MM.1S (cell line): ENCODE measurements around the gene THOC1.

Experiments used
- DNase-seq: peaks from one replicate; pipeline ENCODE4 v3.0.0-alpha.2; 2015
- H2AFZ ChIP-seq: fragments of 300-600 bp; sonication (generic); 2 replicates; pipeline ENCODE4 v1.6.0; 2016; ENCODE audit warnings: antibody characterized with exemption, low read length
- H3F3A ChIP-seq: fragments of 300-600 bp; sonication (generic); 2 replicates; pipeline ENCODE4 v1.6.1; 2016; ENCODE audit warnings: mild to moderate bottlenecking, antibody characterized with exemption, low read length, moderate library complexity, mixed read lengths; ENCODE audit not compliant: insufficient read depth
- H3K27ac ChIP-seq: fragments of 300-600 bp; sonication (generic); 2 replicates; pipeline ENCODE4 v1.5.1; 2016; ENCODE audit warnings: mild to moderate bottlenecking, low read length
- H3K27me3 ChIP-seq: fragments of 300-600 bp; sonication (generic); replicated peaks from 2 replicates; pipeline ENCODE4 v1.6.0; 2016; ENCODE audit warnings: low read length; ENCODE audit not compliant: insufficient read depth
- H3K36me3 ChIP-seq: fragments of 300-600 bp; sonication (generic); replicated peaks from 2 replicates; pipeline ENCODE4 v1.6.1; 2016; ENCODE audit warnings: mild to moderate bottlenecking, low read length, mixed read lengths; ENCODE audit not compliant: insufficient read depth
- H3K4me1 ChIP-seq: fragments of 300-600 bp; sonication (generic); 2 replicates; pipeline ENCODE4 v1.6.1; 2016; ENCODE audit warnings: low read length, mixed read lengths
- H3K4me2 ChIP-seq: fragments of 300-600 bp; sonication (generic); 2 replicates; pipeline ENCODE4 v1.6.0; 2016; ENCODE audit warnings: low read depth, low read length
- H3K4me3 ChIP-seq: fragments of 300-600 bp; sonication (generic); 2 replicates; pipeline ENCODE4 v1.5.1; 2016; ENCODE audit warnings: low read length, mixed read lengths
- H3K79me2 ChIP-seq: fragments of 300-600 bp; sonication (generic); 2 replicates; pipeline ENCODE4 v1.6.1; 2016; ENCODE audit warnings: mixed run types, low read length, mixed read lengths
- H3K9ac ChIP-seq: fragments of 300-600 bp; sonication (generic); 2 replicates; pipeline ENCODE4 v1.6.1; 2016; ENCODE audit warnings: low read length, mixed read lengths
- H3K9me2 ChIP-seq: fragments of 300-600 bp; sonication (generic); replicated peaks from 2 replicates; pipeline ENCODE4 v1.6.1; 2016; ENCODE audit warnings: mild to moderate bottlenecking, low read length, mixed read lengths; ENCODE audit not compliant: insufficient read depth
- H3K9me3 ChIP-seq: fragments of 300-600 bp; sonication (generic); replicated peaks from 2 replicates; pipeline ENCODE4 v1.6.1; 2016; ENCODE audit warnings: mild to moderate bottlenecking, low read length, mixed read lengths; ENCODE audit not compliant: insufficient read depth
- H4K20me1 ChIP-seq: fragments of 300-600 bp; sonication (generic); 2 replicates; pipeline ENCODE4 v1.6.1; 2016; ENCODE audit warnings: mild to moderate bottlenecking, low read length, moderate library complexity, mixed read lengths; ENCODE audit not compliant: insufficient read depth
- CTCF ChIP-seq: fragments of 300-600 bp; sonication (generic); IDR thresholded peaks from 2 replicates; pipeline ENCODE4 v1.5.1; 2016; ENCODE audit warnings: antibody characterized with exemption, low read length, mixed read lengths
- EZH2 ChIP-seq: fragments of 300-600 bp; sonication (generic); optimal IDR thresholded peaks from 2 replicates; pipeline ENCODE3; 2017; ENCODE audit warnings: low read depth, mild to moderate bottlenecking, antibody characterized with exemption, low read length, mixed read lengths
- EZH2phosphoT487 ChIP-seq: fragments of 300-600 bp; sonication (generic); IDR thresholded peaks from 2 replicates; pipeline ENCODE4 v1.6.1; 2018; ENCODE audit warnings: antibody characterized with exemption, low read length

THOC1 gene

GRCh38 chr18:213505-213904, 54.3 kb downstream of the THOC1 start:
- no peak overlapping the region for H2AFZ ChIP-seq
- no peaks in the 10 kb centered on the region; the same call in 1 of the 2 replicates for H4K20me1 ChIP-seq
- H3K9me2 ChIP-seq: no peaks in the 10 kb centered on the region
- H3K4me1 ChIP-seq: no peaks in the 10 kb centered on the region
- no peak overlapping the region for H3K4me3 ChIP-seq
- H3K27me3 ChIP-seq: no peaks in the 10 kb centered on the region
- H3K9me3 ChIP-seq: no peaks in the 10 kb centered on the region
- no peak overlapping the region for H3K9ac ChIP-seq
- H3K36me3 ChIP-seq: peaks cover 22% of the 10 kb centered on the region; the same call in 1 of the 2 replicates
- no peak overlapping the region for H3K4me2 ChIP-seq
- DNase-seq: no peak
- no peaks in the 10 kb centered on the region for H3F3A ChIP-seq
- TF ChIP-seq EZH2phosphoT487 (no peak), EZH2 (no peak), CTCF (no peak)
- H3K27ac ChIP-seq: no peak overlapping the region
- H3K79me2 ChIP-seq: 0 out of 2 replicates have a peak, but pooled peaks cover 6% of the 10 kb centered on the region

DNA sequence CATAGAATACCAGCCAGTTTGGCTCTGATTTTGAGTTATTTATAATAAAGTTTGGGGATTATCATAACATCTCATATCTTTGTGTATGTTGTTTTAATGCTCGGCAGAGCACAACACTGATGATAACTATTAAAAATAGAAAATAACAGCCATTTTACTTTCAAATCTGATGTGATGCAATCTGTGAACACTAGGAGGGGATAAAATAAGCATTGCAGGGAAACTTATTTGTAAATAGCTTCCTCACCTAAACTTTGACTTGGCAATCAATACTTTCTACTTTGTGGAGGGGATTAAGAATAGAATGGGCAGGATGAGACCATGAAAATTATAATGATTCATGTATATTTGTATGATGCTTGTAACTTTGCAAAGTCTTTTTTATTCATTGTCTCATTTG, 55.1 kb downstream of the THOC1 start:
- Histone ChIP-seq H3K79me2 (0 out of 2 replicates have a peak, but pooled peaks cover 6% of the 10 kb centered on the region), H3K9ac (no peak overlapping the region), H3K4me2 (no peak overlapping the region), H3K27ac (no peak overlapping the region), H3F3A (no peaks in the 10 kb centered on the region), H3K4me1 (no peaks in the 10 kb centered on the region), H3K4me3 (no peak overlapping the region), H3K9me2 (no peaks in the 10 kb centered on the region), H2AFZ (no peak overlapping the region), H4K20me1 (no peaks in the 10 kb centered on the region; the same call in 1 of the 2 replicates), H3K36me3 (peaks cover 22% of the 10 kb centered on the region; the same call in 1 of the 2 replicates), H3K9me3 (no peaks in the 10 kb centered on the region), H3K27me3 (no peaks in the 10 kb centered on the region)
- no peak for DNase-seq
- no peak for TF ChIP-seq EZH2phosphoT487
- peak; percentile 18 for TF ChIP-seq CTCF
- TF ChIP-seq EZH2: no peak

- Histone ChIP-seq H3K9ac (no peak overlapping the region), H3F3A (no peaks in the 10 kb centered on the region), H2AFZ (no peak overlapping the region), H3K79me2 (0 out of 2 replicates have a peak, but pooled peaks cover 11% of the 10 kb centered on the region), H4K20me1 (no peaks in the 10 kb centered on the region; the same call in 1 of the 2 replicates), H3K27me3 (no peaks in the 10 kb centered on the region), H3K4me2 (no peak overlapping the region), H3K4me1 (no peaks in the 10 kb centered on the region), H3K9me3 (no peaks in the 10 kb centered on the region), H3K27ac (no peak overlapping the region), H3K9me2 (no peaks in the 10 kb centered on the region), H3K36me3 (peaks cover 19% of the 10 kb centered on the region; the same call in 1 of the 2 replicates), H3K4me3 (no peak overlapping the region)
- no peak for TF ChIP-seq CTCF
- TF ChIP-seq EZH2: no peak
- no peak for TF ChIP-seq EZH2phosphoT487
- no peak for DNase-seq
Measured at GRCh38 chr18:211582-211981, 56.3 kb downstream of the THOC1 start.
